HepG2 (cell line): ENCODE results near the gene ZFYVE26.

Experiments
- JUND ChIP-seq: sonication (generic); formaldehyde crosslinking; IDR thresholded peaks from 2 replicates; pipeline ENCODE4 v1.8.0; 2022; ENCODE audit warnings: mild to moderate bottlenecking, missing genetic modification reagents
- MYC ChIP-seq: sonication (generic); formaldehyde crosslinking; IDR thresholded peaks from 2 replicates; pipeline ENCODE4 v1.9.0; 2021; ENCODE audit warnings: missing genetic modification reagents, borderline replicate concordance
- NR3C1 ChIP-seq: sonication (generic); formaldehyde crosslinking; IDR thresholded peaks from 2 replicates; pipeline ENCODE4 v1.4.0; 2020; ENCODE audit warnings: missing genetic modification reagents
- TCF7L2 ChIP-seq: IDR thresholded peaks from 2 replicates; pipeline ENCODE4 v1.6.1; 2011; ENCODE audit warnings: mild to moderate bottlenecking, low read depth, low read length, moderate library complexity
- TEAD3 ChIP-seq: optimal IDR thresholded peaks from 2 replicates; pipeline ENCODE3; 2016; ENCODE audit warnings: borderline replicate concordance
- ZBTB10 ChIP-seq: sonication (generic); formaldehyde crosslinking; IDR thresholded peaks from 2 replicates; pipeline ENCODE4 v1.4.0; 2020; ENCODE audit warnings: missing genetic modification reagents, borderline replicate concordance
- ZNF546 ChIP-seq: sonication (generic); formaldehyde crosslinking; conservative IDR thresholded peaks from 2 replicates; pipeline ENCODE4 v1.8.1; 2023; ENCODE audit warnings: mild to moderate bottlenecking, missing genetic modification reagents
- ZNF552 ChIP-seq: sonication (generic); formaldehyde crosslinking; IDR thresholded peaks from 2 replicates; pipeline ENCODE4 v1.9.0; 2022; ENCODE audit warnings: missing genetic modification reagents, mild to moderate bottlenecking, borderline replicate concordance
- TF ChIP-seq, protein P1 (sequence below): sonication (generic); formaldehyde crosslinking; IDR thresholded peaks from 2 replicates; pipeline ENCODE4 v1.5.0; 2020; ENCODE audit warnings: mild to moderate bottlenecking, missing genetic modification reagents, moderate library complexity

- no peak for TF ChIP-seq ZBTB10
- no peak for TF ChIP-seq MYC (CRISPR knock-in tag)
- no peak for TF ChIP-seq TEAD3
- TF ChIP-seq NR3C1 (CRISPR knock-in tag): no peak
- TF ChIP-seq TCF7L2: no peak
- TF ChIP-seq ZNF552 (CRISPR knock-in tag): no peak
- TF ChIP-seq, protein P1, sequence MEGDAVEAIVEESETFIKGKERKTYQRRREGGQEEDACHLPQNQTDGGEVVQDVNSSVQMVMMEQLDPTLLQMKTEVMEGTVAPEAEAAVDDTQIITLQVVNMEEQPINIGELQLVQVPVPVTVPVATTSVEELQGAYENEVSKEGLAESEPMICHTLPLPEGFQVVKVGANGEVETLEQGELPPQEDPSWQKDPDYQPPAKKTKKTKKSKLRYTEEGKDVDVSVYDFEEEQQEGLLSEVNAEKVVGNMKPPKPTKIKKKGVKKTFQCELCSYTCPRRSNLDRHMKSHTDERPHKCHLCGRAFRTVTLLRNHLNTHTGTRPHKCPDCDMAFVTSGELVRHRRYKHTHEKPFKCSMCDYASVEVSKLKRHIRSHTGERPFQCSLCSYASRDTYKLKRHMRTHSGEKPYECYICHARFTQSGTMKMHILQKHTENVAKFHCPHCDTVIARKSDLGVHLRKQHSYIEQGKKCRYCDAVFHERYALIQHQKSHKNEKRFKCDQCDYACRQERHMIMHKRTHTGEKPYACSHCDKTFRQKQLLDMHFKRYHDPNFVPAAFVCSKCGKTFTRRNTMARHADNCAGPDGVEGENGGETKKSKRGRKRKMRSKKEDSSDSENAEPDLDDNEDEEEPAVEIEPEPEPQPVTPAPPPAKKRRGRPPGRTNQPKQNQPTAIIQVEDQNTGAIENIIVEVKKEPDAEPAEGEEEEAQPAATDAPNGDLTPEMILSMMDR (CRISPR knock-in tag): no peak
- TF ChIP-seq ZNF546 (CRISPR knock-in tag): no peak
- no peak for TF ChIP-seq JUND (CRISPR knock-in tag)
Measured at GRCh38 chr14:67697006-67697405, 119.4 kb downstream of the ZFYVE26 start.
